A549 (cell line): ENCODE data around the gene PRR11. TPM values are rescaled to one million over a fixed set of nuclear protein-coding genes. Genes with fewer than 3 reads are reported as not detected.

Source experiments
- ATAC-seq, 2 experiments: fragments of 200-7000 bp in 1 of 2; fragments of >200 bp in 1 of 2; cut with Nextera tagmentation in 1 of 2; cut with Tn5 transposase in 1 of 2; 3 replicates each; pipeline versions ENCODE4 v1.8.0 to v1.9.1; 2018 to 2020; ENCODE audit warnings: mild to moderate bottlenecking in 1 of 2, moderate library complexity in 1 of 2
- CTCF ChIA-PET: fragments of 300-600 bp; sonication (Branson Sonifier 250); formaldehyde crosslinking; extraction: SDS; loops from one replicate; lab custom pipeline; 2021; ENCODE audit warnings: antibody characterized with exemption, inconsistent platforms; lab: Yijun Ruan, JAX
- POLR2A ChIA-PET: fragments of 350-600 bp; formaldehyde crosslinking; extraction: SDS; loops from one replicate; lab custom pipeline; 2021; ENCODE audit warnings: antibody characterized with exemption, inconsistent platforms; lab: Yijun Ruan, JAX
- DNase-seq, 2 experiments: peaks; one replicate each; pipeline versions ENCODE4 v3.0.0 to v3.0.0-alpha.2; 2011 to 2016; ENCODE audit warnings: low read depth in 1 of 2, low spot score in 1 of 2
- FAIRE-seq: peaks from 2 replicates; lab custom pipeline; 2011; peaks lifted over from hg19 to GRCh38; lab: Jason Lieb, UNC
- H3K27ac ChIP-seq, 2 experiments: fragments of >200 bp; sonication (Bioruptor Twin); formaldehyde crosslinking; 3 replicates each; pipeline ENCODE4 v1.5.1; 2016 to 2017
- H3K4me1 ChIP-seq: fragments of >200 bp; sonication (Bioruptor Twin); formaldehyde crosslinking; 3 replicates; pipeline ENCODE4 v1.6.1; 2016
- H3K4me2 ChIP-seq: fragments of >200 bp; sonication (Bioruptor Twin); formaldehyde crosslinking; 3 replicates; pipeline ENCODE4 v1.6.1; 2016
- H3K4me3 ChIP-seq: fragments of >200 bp; sonication (Bioruptor Twin); formaldehyde crosslinking; 3 replicates; pipeline ENCODE4 v1.5.1; 2016
- H3K9me3 ChIP-seq: fragments of >200 bp; sonication (Bioruptor Twin); formaldehyde crosslinking; 3 replicates; pipeline ENCODE4 v1.6.1; 2016
- BCL3 ChIP-seq: fragments of >200 bp; sonication (Bioruptor Twin); formaldehyde crosslinking; IDR thresholded peaks from 3 replicates; pipeline ENCODE4 v1.6.1; 2016
- CBX2 ChIP-seq: fragments of 200-600 bp; sonication (generic); IDR thresholded peaks from 2 replicates; pipeline ENCODE4 v1.6.1; 2016; ENCODE audit warnings: low read depth, mild to moderate bottlenecking, borderline replicate concordance
- CEBPB ChIP-seq, 2 experiments: fragments of >200 bp in 1 of 2; sonication (Bioruptor Twin) in 1 of 2; formaldehyde crosslinking in 1 of 2; IDR thresholded peaks; 2 replicates each; pipeline ENCODE4 v1.6.1; 2012 to 2016
- CTCF ChIP-seq: fragments of >200 bp; sonication (Bioruptor Twin); formaldehyde crosslinking; IDR thresholded peaks from 3 replicates; pipeline ENCODE4 v1.5.1; 2016
- EHMT2 ChIP-seq: fragments of 200-600 bp; sonication (generic); IDR thresholded peaks from 2 replicates; pipeline ENCODE4 v1.6.1; 2016; ENCODE audit warnings: antibody characterized with exemption, low read depth, mild to moderate bottlenecking, moderate library complexity
- ELK1 ChIP-seq: fragments of 150-350 bp; IDR thresholded peaks from 2 replicates; pipeline ENCODE4 v1.6.1; 2014; ENCODE audit warnings: low read depth, mild to moderate bottlenecking, low read length
- FOSL2 ChIP-seq, 2 experiments: fragments of 450-650 bp in 1 of 2; fragments of >200 bp in 1 of 2; sonication (Bioruptor Twin) in 1 of 2; formaldehyde crosslinking; IDR thresholded peaks; 2 replicates each; pipeline versions ENCODE4 v1.5.0 to v1.6.1; 2016 to 2020; ENCODE audit warnings: mild to moderate bottlenecking in 1 of 2, moderate library complexity in 1 of 2
- HES2 ChIP-seq: fragments of >200 bp; sonication (Bioruptor Twin); formaldehyde crosslinking; IDR thresholded peaks from 2 replicates; pipeline ENCODE4 v1.6.1; 2016
- HMGXB4 ChIP-seq: fragments of 250-450 bp; sonication (Bioruptor Pico); IDR thresholded peaks from 2 replicates; pipeline ENCODE4 v1.5.0; 2021; ENCODE audit warnings: mild to moderate bottlenecking, moderate library complexity, borderline replicate concordance
- HOXA7 ChIP-seq: fragments of 250-450 bp; sonication (Bioruptor Pico); IDR thresholded peaks from 2 replicates; pipeline ENCODE4 v1.5.0; 2020; ENCODE audit warnings: mild to moderate bottlenecking, moderate library complexity
- KDM5A ChIP-seq: fragments of 200-600 bp; sonication (generic); IDR thresholded peaks from 2 replicates; pipeline ENCODE4 v1.6.1; 2016; ENCODE audit warnings: antibody characterized with exemption, mild to moderate bottlenecking
- MYC ChIP-seq: IDR thresholded peaks from 2 replicates; pipeline ENCODE4 v1.6.1; 2012; ENCODE audit warnings: mild to moderate bottlenecking, inconsistent platforms, low read length, improper control_type of control experiment, borderline replicate concordance
- NFE2L2 ChIP-seq: fragments of 150-350 bp; conservative IDR thresholded peaks from 2 replicates; pipeline ENCODE4 v1.6.1; 2014; ENCODE audit warnings: low read length
- NR3C1 ChIP-seq: fragments of >200 bp; sonication (Bioruptor Twin); formaldehyde crosslinking; IDR thresholded peaks from 3 replicates; pipeline ENCODE4 v1.6.1; 2017
- RARB ChIP-seq: fragments of 250-450 bp; sonication (Bioruptor Pico); IDR thresholded peaks from 2 replicates; pipeline ENCODE4 v1.8.0; 2021; ENCODE audit warnings: mild to moderate bottlenecking, moderate library complexity
- RNF2 ChIP-seq: fragments of 200-600 bp; sonication (generic); IDR thresholded peaks from 2 replicates; pipeline ENCODE4 v1.6.1; 2016; ENCODE audit warnings: low read depth, mild to moderate bottlenecking, antibody characterized with exemption, moderate library complexity, borderline replicate concordance
- TFCP2L1 ChIP-seq: fragments of 250-450 bp; sonication (Bioruptor Pico); IDR thresholded peaks from 2 replicates; pipeline ENCODE4 v1.5.0; 2021; ENCODE audit warnings: mild to moderate bottlenecking
- USF2 ChIP-seq: fragments of 450-650 bp; IDR thresholded peaks from 2 replicates; pipeline ENCODE4 v1.6.1; 2014; ENCODE audit warnings: antibody characterized with exemption
- ZC3H11A ChIP-seq: fragments of 450-650 bp; IDR thresholded peaks from 2 replicates; pipeline ENCODE4 v1.6.1; 2014; ENCODE audit warnings: antibody characterized with exemption, mild to moderate bottlenecking
- WGBS: methylation state at CpG from one replicate; pipeline ENCODE4 v1.1.6; 2017; ENCODE audit errors: missing lambda C conversion rate; 5-methylcytosine and 5-hydroxymethylcytosine counted together
- polyA plus RNA-seq, 4 experiments: library from polyadenylated mRNA; depleted of rRNA in 3 of 4; stranded (reverse); fragments of >200 nt; fragmentation: RNase III in 1 of 4; extraction: RNeasy Plus Mini Kit Qiagen cat#74134 plus additional on column Dnase treatment in 1 of 4; gene quantifications; 2 replicates in 3 of 4; 3 replicates in 1 of 4; pipeline ENCODE4 v1.2.3, GENCODE V29; 2011 to 2017

PRR11 gene
- polyA plus RNA-seq, 2 of the 4 experiments (the other 2 are of a cell fraction), result 66.4 to 66.9 TPM

- Histone ChIP-seq H3K4me1 (peaks cover 51% of the 10 kb centered on the region), H3K9me3 (no peaks in the 10 kb centered on the region), H3K4me3 (no peak overlapping the region)
- ChIA-PET CTCF (interaction anchor here (0.6 to 1.4 kb wide), 4 partner anchors 8 to 98 kb away, joined by 3 to 5 read pairs (median 4); no protein-coding TSS in a partner anchor), POLR2A (interaction anchor here (0.6 kb wide), 1 partner anchor 704 kb away, joined by 3 read pairs; no protein-coding TSS in a partner anchor)
- peak in 1 of 2 experiments; percentile 21 for DNase-seq
- TF ChIP-seq CBX2 (no peak), FOSL2 (IDR thresholded peaks at IDR 0.05) (no peak), FOSL2 (CRISPR knock-in tag; IDR thresholded peaks at IDR 0.05) (peak; percentile 24; the same call in 1 of the 2 replicates)
- TF ChIP-seq, all 56 proteins: peak for 1
- no peak for FAIRE-seq
- Histone ChIP-seq H3K27ac (peak overlapping the region in 1 of 2 experiments; percentile 7; a peak in 1 of 6 replicates), H3K4me2 (peak overlapping the region; percentile 37)
- 41% methylated on average over 2 of the region's 2 CpGs for WGBS
- peak in 1 of 2 experiments; percentile 37; a peak in 2 of 6 replicates for ATAC-seq
These were observed 6.5 kb upstream of the PRR11 start for GRCh38 chr17:59149051-59149450.

GRCh38 chr17:59149841-59150511 is 5.6 kb upstream of the PRR11 start:
- POLR2A ChIA-PET, result interaction anchor here (0.6 kb wide), 1 partner anchor 703 kb away, joined by 3 read pairs; no protein-coding TSS in a partner anchor

GRCh38 chr17:59151006-59151405 is 4.5 kb upstream of the PRR11 start:
- no peak for FAIRE-seq
- Histone ChIP-seq H3K9me3 (no peaks in the 10 kb centered on the region), H3K4me1 (peaks cover 51% of the 10 kb centered on the region), H3K4me3 (no peak overlapping the region), H3K4me2 (peak overlapping the region; percentile 90), H3K27ac (no peak overlapping the region)
- WGBS, result 84% methylated on average over 5 of the region's 5 CpGs
- TF ChIP-seq CEBPB (IDR thresholded peaks at IDR 0.05), result no peak
- no peak for TF ChIP-seq MYC
- no peak for TF ChIP-seq NR3C1
- TF ChIP-seq HMGXB4 (CRISPR knock-in tag), result no peak
- no peak for TF ChIP-seq HES2
- no peak for TF ChIP-seq KDM5A
- TF ChIP-seq BCL3, result no peak
- TF ChIP-seq RNF2, result no peak
- TF ChIP-seq ZC3H11A, result no peak
- no peak for TF ChIP-seq CBX2
- no peak for TF ChIP-seq EHMT2
- TF ChIP-seq CTCF, result no peak
- no peak for TF ChIP-seq TFCP2L1
- no peak for TF ChIP-seq HOXA7 (CRISPR knock-in tag)
- no peak for DNase-seq
- ChIA-PET POLR2A (no interaction called here), CTCF (no interaction called here)
- no peak for ATAC-seq

More at GRCh38 chr17:59149841-59150511, 5.6 kb upstream of the PRR11 start:
- ATAC-seq, result no peak
- TF ChIP-seq RARB (CRISPR knock-in tag) (no peak), ELK1 (no peak), ZC3H11A (no peak), USF2 (no peak), NFE2L2 (no peak)
- peak in 1 of 2 experiments; percentile 10 for DNase-seq
- no peak for FAIRE-seq
- peaks cover 51% of the 10 kb centered on the region for H3K4me1 ChIP-seq
- H3K27ac ChIP-seq, result peak overlapping the region in 1 of 2 experiments; percentile 49; a peak in 2 of 6 replicates
- 0 out of 3 replicates have a peak overlapping the region, but pooled peaks have one; percentile 90 for H3K4me2 ChIP-seq
- no peak overlapping the region for H3K4me3 ChIP-seq
- no peaks in the 10 kb centered on the region for H3K9me3 ChIP-seq
- 88% methylated on average over 5 of the region's 5 CpGs for WGBS
- CTCF ChIA-PET, result interaction anchor here (0.7 to 1.4 kb wide), 3 partner anchors 9 to 43 kb away, joined by 3 to 5 read pairs (median 4); partner anchors contain the start of gene TRIM37
